Glutamatergic neuron (in vitro differentiated cells): ENCODE measurements around the gene GSE1. TPM values are rescaled to one million over a fixed set of nuclear protein-coding genes. Genes with fewer than 3 reads are reported as not detected.

Experiments used
- DNase-seq: peaks from one replicate; pipeline ENCODE4 v3.0.0; 2022
- H3K27ac Mint-ChIP-seq: one replicate; pipeline ENCODE4 v1.8.0; 2020; ENCODE audit warnings: mild to moderate bottlenecking, mixed read lengths, inconsistent platforms; ENCODE audit not compliant: unreplicated experiment
- H3K27me3 Mint-ChIP-seq: one replicate; pipeline ENCODE4 v1.8.0; 2020; ENCODE audit warnings: mild to moderate bottlenecking, moderate library complexity, mixed read lengths, inconsistent platforms; ENCODE audit not compliant: unreplicated experiment
- H3K36me3 Mint-ChIP-seq: one replicate; pipeline ENCODE4 v1.8.0; 2020; ENCODE audit warnings: mild to moderate bottlenecking, mixed read lengths, inconsistent platforms; ENCODE audit not compliant: unreplicated experiment
- H3K4me1 Mint-ChIP-seq: one replicate; pipeline ENCODE4 v1.8.0; 2020; ENCODE audit warnings: mild to moderate bottlenecking, low read depth, mixed read lengths, inconsistent platforms; ENCODE audit not compliant: unreplicated experiment
- H3K4me3 Mint-ChIP-seq: one replicate; pipeline ENCODE4 v1.8.0; 2020; ENCODE audit warnings: mild to moderate bottlenecking, mixed read lengths, inconsistent platforms; ENCODE audit not compliant: unreplicated experiment
- H3K9me3 Mint-ChIP-seq: one replicate; pipeline ENCODE4 v1.8.0; 2020; ENCODE audit warnings: mild to moderate bottlenecking, moderate library complexity, mixed read lengths, inconsistent platforms; ENCODE audit not compliant: unreplicated experiment
- CTCF ChIP-seq: fragments of 200-600 bp; sonication (generic); IDR thresholded peaks from one replicate; pipeline ENCODE4 v1.5.0; 2021; ENCODE audit not compliant: partially characterized antibody, unreplicated experiment
- total RNA-seq: library from RNA; stranded (reverse); fragmentation: NEBNext Ultra II Directional; extraction: Animal tissue kit (Norgen Biotek cat#: 25700); gene quantifications from one replicate; pipeline ENCODE4 v1.2.1, GENCODE V29; 2021; ENCODE audit not compliant: unreplicated experiment

GSE1 gene
- total RNA-seq, 1 donor from 2014 or later: 473 TPM

GRCh38 chr16:85568519-85568918 lies 44.6 kb upstream of the GSE1 start:
- Mint-ChIP-seq H3K4me3 (no peak overlapping the region), H3K9me3 (peaks cover 38% of the 10 kb centered on the region), H3K36me3 (no peaks in the 10 kb centered on the region), H3K4me1 (peaks cover 68% of the 10 kb centered on the region), H3K27me3 (peaks cover 42% of the 10 kb centered on the region), H3K27ac (no peak overlapping the region)
- no peak for TF ChIP-seq CTCF
- no peak for DNase-seq

- Mint-ChIP-seq H3K4me1 (peaks cover 67% of the 10 kb centered on the region), H3K4me3 (peak overlapping the region; percentile 57), H3K36me3 (no peaks in the 10 kb centered on the region), H3K27ac (peak overlapping the region; percentile 29), H3K27me3 (peaks cover 40% of the 10 kb centered on the region), H3K9me3 (peaks cover 38% of the 10 kb centered on the region)
- TF ChIP-seq CTCF: no peak
- no peak for DNase-seq
These were observed 44.0 kb upstream of the GSE1 start for GRCh38 chr16:85569039-85569614.

- Mint-ChIP-seq H3K27ac (peak overlapping the region; percentile 29), H3K36me3 (no peaks in the 10 kb centered on the region), H3K27me3 (peaks cover 34% of the 10 kb centered on the region), H3K9me3 (peaks cover 35% of the 10 kb centered on the region), H3K4me1 (peaks cover 66% of the 10 kb centered on the region), H3K4me3 (peak overlapping the region; percentile 57)
- no peak for TF ChIP-seq CTCF
- DNase-seq: no peak
These were observed 43.4 kb upstream of the GSE1 start for GRCh38 chr16:85569615-85570212.

GRCh38 chr16:85570213-85570734 lies 42.8 kb upstream of the GSE1 start:
- Mint-ChIP-seq H3K4me1 (peaks cover 69% of the 10 kb centered on the region), H3K27ac (peak overlapping the region; percentile 29), H3K27me3 (peaks cover 37% of the 10 kb centered on the region), H3K9me3 (peaks cover 38% of the 10 kb centered on the region), H3K4me3 (peak overlapping the region; percentile 57), H3K36me3 (no peaks in the 10 kb centered on the region)
- no peak for DNase-seq
- no peak for TF ChIP-seq CTCF
